Posterior vena cava (tissue), 2 donors: ENCODE data around the gene LRP1B. TPM values are rescaled to one million over a fixed set of nuclear protein-coding genes. Genes with fewer than 3 reads are reported as not detected.
"Not testable (repeated sequence)": the region's sequence is repeated elsewhere in the genome, so short reads cannot be mapped to it uniquely, and the experiment has no call there.

ENCODE experiments used
- DNase-seq: peaks from one replicate; pipeline ENCODE4 v3.0.0-alpha.2; 2020; ENCODE audit warnings: low spot score
- intact Hi-C, 2 donors: fragments of 100-400 bp; cut with DNase I; formaldehyde crosslinking; loops; one replicate each; pipeline versions ENCODE4 v1.14.1 to v1.14.2; 2022 to 2023
- total RNA-seq, 2 donors: library from RNA; stranded (reverse); fragmentation: NEBNext Ultra II Directional; extraction: Animal tissue kit (Norgen Biotek cat#: 25700); gene quantifications; one replicate each; pipeline ENCODE4 v1.2.1, GENCODE V29; 2021
- donor health status: DM: yes; HTN: yes; CAD: no.
- donor health status: DM: yes; HTN: yes; CAD: no.

The LRP1B gene
- total RNA-seq, 2 donors from 2014 or later = 0.46 to 0.48 TPM

DNA sequence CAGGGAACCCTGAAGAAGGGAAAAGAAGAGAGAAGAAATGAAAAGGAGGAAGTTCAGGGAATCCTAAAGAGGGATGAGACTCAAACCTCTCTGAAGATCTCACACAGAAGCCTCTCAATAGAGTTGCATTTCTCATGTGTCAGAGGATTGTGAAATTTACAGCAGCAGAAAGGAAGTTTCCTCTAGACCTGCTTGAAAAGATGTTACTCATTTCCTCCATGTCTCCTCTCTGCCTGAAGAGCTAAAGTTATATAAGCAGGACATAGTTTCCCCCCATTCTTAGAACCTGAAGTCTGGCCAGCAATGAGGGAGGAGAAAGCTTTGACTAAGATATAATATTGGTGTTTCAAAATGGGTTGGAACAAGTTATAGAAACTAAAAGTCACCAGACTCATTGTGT is 1155.6 kb downstream of the LRP1B start:
- intact Hi-C loops = no loop called here

GRCh38 chr2:140972724-140973123 is 1158.1 kb downstream of the LRP1B start:
- intact Hi-C loops = no loop called here
- no peak for DNase-seq

More for the DNA sequence above, 1155.6 kb downstream of the LRP1B start:
- no peak for DNase-seq

DNA sequence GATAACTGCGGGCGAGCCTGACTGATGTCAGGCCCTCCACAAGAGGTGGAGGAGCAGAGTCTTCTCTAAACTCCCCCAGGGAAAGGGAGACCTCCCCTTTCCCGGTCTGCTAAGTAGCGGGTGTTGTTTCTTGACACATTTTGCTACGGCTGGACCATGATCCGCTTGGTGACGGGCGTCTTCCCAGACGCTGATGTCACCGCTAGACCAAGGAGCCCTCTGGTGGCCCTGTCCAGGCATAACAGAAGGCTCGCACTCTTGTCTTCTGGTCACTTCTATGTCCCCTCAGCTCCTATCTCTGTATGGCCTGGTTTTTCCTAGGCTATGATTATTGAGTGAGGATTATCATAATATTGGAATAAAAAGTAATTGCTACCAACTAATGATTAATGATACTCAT is 1166.5 kb downstream of the LRP1B start:
- DNase-seq, intact Hi-C loops: not testable (repeated sequence)

- intact Hi-C loops = no loop called here
Observed at GRCh38 chr2:140949932-140950331, 1180.9 kb downstream of the LRP1B start.

GRCh38 chr2:140947236-140947635 is 1183.6 kb downstream of the LRP1B start:
- intact Hi-C loops = no loop called here
- DNase-seq = no peak

More at GRCh38 chr2:140949932-140950331, 1180.9 kb downstream of the LRP1B start:
- DNase-seq = no peak

GRCh38 chr2:140943867-140944266 is 1186.9 kb downstream of the LRP1B start:
- no peak for DNase-seq
- intact Hi-C loops = no loop called here

DNA sequence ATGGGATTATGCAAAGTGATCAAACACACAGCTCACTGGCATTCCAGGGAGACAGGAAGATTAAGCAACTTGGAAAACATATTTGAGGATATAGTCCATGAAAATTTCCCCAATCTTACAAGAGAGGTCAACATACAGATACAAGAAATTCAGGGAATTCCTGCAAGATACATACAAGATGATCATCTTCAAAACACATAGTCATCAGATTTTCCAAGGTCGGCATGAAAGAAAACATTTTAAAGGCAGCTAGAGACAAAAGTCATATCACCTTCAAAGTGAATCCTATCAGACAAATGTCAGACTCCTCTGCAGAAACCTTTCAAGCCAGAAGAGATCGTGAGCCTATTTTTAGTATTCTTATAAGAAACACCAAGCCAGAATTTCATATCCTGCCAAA is 1188.5 kb downstream of the LRP1B start:
- intact Hi-C loops = no loop called here
- DNase-seq = no peak

DNA sequence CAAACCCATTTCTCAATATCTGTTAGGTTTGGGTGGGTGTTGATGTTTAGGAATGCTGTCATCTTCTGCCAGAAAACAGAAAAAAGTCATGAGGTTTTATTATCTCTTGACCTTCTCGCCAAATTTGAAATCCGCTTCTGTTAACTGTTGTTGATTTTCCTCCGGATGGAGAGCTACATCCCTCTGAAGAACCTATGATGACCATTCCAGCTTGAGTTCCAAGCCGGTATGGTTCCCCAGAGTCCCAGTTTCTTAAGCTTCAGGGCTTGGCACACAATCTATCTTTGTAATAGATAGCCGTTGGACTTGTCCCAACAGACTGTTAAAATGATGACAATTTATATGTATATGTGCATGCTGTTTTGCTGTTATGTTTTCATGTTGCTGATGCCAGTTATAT is 1201.0 kb downstream of the LRP1B start:
- intact Hi-C loops = no loop called here
- DNase-seq = no peak

DNA sequence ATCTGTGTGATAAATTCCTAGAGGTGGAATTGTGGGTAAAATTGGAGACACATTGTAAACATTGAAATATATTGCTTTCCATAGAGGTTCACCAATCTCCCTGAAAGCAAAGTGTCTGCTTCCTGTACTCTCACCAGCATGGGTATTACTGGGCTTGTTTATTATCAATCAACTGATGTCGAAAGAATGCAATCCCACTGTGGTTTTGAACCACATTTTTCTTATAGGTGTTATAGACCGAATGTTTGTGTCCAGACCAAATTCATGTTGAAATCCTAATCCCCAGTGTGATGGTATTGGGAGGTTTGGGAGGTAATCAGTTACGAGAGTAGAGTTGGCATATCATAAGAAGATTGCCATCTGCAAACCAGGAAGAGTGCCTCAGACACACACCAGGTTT is 1212.4 kb downstream of the LRP1B start:
- intact Hi-C loops = no loop called here
- no peak for DNase-seq

DNA sequence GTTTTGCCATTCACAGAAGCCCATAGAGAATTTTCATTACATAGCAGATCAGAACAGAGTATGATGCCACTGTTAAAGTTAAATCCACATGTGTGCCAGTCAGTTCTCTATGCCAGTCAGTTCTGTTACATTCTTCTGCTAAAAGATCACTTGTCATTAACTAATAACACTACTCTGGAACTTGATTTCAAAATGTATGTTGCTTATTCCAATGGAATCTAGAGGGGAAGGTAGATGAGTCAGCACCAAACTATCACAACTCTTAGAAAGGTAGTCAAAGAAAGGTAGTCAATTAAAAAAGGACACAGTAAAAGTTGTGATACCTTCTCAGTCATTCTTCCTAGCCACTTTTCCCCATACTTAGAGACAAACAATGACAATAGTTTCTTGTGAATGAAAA is 1214.4 kb downstream of the LRP1B start:
- no peak for DNase-seq
- intact Hi-C loops = no loop called here

DNA sequence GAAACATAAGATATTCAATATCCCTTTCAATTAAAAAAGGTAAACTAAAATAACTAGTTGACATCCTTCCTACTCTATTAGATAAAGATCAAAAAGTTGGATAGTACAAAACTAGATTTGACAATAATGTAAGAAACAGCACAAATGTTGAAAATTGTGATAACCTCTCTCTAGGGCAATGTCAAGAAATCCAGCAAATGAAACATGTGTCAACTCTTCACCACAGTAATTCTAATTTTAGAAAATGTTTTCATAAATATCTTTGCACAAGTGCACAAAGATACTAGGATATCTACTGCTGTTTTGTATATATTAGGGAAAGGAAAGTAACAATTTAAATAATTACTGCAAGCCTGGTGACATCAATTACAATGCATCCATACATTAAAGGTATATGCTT is 1220.1 kb downstream of the LRP1B start:
- intact Hi-C loops = no loop called here
- no peak for DNase-seq

DNA sequence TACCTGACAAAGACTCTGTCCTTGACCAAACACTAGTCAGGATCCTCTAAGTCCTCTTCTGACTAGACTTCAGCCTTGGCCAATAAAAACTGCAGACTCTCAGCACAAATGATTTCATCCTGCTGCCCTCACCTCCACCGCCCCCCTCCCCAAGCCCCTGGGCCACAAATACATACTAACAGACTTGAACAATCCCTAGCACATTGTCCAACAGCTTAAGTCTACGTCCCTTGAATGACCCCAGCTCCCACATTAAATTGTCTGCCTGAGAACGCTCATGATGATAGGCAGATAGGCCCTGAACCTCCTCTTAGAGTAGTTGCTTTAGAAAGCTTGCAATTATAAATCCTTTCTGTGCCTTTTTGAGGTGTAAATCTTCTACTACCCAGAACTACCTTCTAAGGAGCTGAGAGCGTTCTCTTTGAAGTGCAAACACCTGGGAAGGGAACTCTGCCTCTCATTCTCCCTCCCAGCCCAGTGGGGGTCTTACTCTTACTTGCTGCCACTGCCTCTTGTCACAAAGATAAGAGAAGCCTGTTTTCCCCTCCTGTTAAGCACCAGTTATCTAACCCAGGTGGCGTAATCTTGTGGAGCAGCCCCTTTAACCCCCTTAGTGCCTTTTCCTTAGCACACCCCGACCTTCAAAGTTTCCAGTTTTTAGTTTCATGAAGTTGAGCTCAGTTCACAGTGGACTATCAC is 1225.6 kb downstream of the LRP1B start:
- intact Hi-C loops = no loop called here

GRCh38 chr2:140895378-140895777 is 1235.4 kb downstream of the LRP1B start:
- DNase-seq = no peak
- intact Hi-C loops = no loop called here

More for the DNA sequence above, 1225.6 kb downstream of the LRP1B start:
- no peak for DNase-seq

DNA sequence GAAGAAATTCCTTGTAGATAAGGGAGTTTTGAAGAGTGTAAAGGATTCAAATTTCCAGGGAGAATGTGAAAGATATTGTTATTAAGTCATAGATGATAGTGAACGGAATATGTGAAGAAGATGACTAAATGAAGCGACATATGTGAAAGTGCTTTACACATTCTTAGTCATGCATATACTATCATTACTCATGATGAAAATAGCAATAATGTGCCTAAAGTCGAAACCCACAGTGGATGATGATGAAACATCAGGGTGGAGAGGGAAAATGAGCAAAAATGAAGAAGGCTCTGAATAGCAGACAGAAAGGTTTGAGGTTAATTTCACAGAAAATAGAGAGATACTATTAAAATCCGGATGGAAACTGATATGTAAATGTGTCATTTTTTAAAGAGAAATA is 1237.1 kb downstream of the LRP1B start:
- no peak for DNase-seq
- intact Hi-C loops = no loop called here

DNA sequence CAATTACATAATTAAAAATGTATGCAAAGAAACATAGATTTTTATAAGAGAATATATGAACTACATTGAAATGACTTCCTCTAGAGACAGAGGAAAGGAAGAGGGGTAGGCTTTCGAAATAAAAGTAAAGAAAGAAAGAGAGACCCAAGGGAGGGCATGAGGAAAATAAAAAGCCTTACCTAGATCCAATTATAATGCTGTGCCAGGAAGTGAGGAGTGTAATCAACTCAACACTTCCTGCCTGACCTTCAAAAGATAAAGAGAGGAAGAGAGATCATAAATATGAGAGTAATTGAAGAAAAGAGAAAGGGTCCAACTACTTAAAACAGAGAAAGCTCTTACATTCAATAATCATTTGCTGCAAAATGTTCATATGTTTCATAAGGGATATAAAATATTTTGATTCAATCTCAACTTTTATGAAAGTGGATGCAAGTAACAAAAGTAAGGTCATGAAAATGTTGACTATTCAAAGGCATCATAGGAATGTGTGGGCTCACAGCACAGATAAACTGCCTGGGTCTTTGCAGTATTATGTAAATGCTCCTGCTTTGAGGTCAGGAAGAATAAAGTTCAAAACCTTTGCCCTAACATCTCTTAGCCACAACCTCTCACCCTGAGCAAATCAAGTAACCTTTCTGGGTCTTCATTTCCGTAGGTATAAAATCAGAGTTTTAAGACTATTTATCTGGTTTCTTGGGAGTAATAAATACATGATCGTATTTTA is 1237.7 kb downstream of the LRP1B start:
- intact Hi-C loops = no loop called here
- no peak for DNase-seq

GRCh38 chr2:140892436-140892835 is 1238.4 kb downstream of the LRP1B start:
- intact Hi-C loops = no loop called here
- no peak for DNase-seq

DNA sequence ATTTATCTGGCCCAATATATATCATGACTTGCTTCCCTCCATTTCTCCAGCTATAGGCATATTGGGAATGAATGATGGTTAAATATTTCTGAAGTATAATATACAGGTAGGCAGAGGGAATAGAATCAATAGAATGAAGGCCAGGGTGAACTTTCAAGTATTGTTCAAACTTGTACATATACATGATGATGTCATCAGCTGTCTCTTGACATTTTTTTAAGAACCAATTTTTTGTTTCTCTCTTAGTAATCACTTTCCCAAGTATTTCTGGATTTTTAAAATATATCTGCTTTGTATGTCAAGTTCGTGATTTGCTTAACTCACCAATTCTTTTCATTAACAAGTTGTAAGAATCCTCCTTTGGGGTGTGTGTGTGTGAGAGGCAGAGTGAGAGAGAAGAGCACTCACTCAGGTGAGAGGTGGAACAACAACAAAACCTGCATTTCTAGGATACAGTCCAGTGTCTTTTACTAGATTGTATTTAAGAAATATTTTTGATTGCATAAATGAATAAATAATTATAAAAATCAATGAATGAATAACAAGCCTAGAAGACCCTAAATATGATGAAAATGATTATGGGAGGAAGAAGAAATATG is 1239.1 kb downstream of the LRP1B start:
- intact Hi-C loops = no loop called here
- DNase-seq = no peak

DNA sequence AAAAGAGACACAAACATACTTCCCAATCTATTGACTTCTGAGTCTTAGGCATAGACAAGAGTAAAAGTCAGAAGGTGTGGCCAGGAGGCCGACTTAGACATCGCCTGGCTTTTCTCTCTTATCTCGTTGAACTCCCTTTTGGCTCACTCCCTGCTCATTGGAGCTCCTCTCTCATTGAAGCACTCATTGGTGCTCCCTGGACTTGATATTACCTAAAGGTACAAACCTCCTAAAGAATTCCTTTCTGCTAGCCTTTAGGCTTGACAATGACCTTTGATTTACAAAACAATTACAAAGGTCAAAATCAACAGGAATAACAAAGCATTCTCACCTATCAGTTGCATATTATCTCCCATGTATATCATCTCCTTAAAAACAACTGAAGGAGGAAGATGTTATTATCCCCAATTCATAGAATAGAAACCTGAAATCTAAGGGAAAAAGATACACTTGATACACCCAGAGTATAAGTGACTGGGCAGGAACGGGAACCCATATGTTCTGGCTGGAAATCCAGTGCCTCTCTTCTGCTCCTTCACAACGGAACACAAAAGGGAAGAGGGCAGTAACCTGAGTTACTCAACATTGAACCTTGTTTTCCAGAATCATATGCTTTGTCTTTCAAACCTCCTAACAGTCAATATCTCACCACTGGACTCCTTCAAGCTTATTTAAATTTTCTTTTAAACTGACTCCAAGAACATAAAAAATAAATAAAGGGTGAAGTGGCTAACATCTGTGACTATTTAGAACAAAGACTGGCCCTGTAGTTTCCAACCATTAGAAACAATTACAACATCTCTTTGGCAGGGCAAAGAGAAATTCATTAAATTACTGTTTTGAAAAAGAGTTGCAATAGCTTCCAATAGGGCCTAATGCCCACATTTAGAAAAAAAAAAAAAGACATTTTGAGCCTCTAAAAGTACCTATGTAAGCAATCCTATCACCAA is 1247.9 kb downstream of the LRP1B start:
- intact Hi-C loops = no loop called here
- no peak for DNase-seq

DNA sequence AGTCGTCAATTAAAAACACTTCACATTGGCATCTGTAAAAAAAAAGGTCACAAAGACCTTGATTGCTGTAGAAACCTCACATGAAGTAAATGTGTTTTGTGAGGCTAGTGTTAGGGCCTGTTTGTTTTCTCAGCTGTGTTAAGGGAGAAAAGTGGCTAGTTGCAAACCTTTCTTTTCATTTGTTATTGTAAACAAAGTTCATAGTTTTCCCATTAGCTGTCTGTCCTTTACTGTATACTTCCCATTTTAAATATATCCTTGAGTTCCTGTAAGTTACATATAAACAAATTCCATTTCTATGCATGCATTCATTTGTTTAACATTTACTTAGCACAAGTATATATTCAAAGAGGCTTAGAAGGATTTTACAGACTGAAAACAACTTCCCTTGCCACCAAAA is 1250.2 kb downstream of the LRP1B start:
- intact Hi-C loops = no loop called here
- no peak for DNase-seq

DNA sequence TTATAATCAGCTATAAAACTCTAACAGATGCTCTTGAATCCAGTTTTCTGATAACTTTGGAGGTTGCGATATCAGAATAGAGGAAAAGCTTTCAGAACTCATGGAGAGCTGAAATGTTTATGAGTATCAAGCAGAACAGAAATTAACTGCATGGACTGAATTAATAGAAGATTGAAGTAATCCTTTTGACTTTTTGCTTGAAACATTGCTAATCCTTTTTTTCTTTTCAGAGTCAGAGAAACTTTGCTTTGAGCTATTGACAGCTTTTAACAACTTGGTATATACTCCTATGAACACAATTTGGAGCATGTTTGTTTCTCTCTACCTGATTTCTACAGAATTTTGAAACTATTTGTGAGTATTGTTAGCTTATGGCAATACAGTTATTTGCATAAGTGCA is 1254.8 kb downstream of the LRP1B start:
- no peak for DNase-seq
- intact Hi-C loops = no loop called here
